GM12864 (cell line): ENCODE measurements around the gene USHBP1.

ENCODE experiments used
- DNase-seq: peaks from one replicate; pipeline ENCODE4 v3.0.0-alpha.2; 2011; ENCODE audit warnings: low read depth
- H3K4me3 ChIP-seq: 2 replicates; pipeline ENCODE4 v1.5.1; 2011; ENCODE audit warnings: mild to moderate bottlenecking, low read depth, low read length, control low read depth
- CTCF ChIP-seq: IDR thresholded peaks from 2 replicates; pipeline ENCODE4 v1.5.1; 2011; ENCODE audit warnings: low read depth, mild to moderate bottlenecking, moderate library complexity, low read length, control low read depth, inconsistent platforms; ENCODE audit errors: missing control alignments

Gene USHBP1

DNA sequence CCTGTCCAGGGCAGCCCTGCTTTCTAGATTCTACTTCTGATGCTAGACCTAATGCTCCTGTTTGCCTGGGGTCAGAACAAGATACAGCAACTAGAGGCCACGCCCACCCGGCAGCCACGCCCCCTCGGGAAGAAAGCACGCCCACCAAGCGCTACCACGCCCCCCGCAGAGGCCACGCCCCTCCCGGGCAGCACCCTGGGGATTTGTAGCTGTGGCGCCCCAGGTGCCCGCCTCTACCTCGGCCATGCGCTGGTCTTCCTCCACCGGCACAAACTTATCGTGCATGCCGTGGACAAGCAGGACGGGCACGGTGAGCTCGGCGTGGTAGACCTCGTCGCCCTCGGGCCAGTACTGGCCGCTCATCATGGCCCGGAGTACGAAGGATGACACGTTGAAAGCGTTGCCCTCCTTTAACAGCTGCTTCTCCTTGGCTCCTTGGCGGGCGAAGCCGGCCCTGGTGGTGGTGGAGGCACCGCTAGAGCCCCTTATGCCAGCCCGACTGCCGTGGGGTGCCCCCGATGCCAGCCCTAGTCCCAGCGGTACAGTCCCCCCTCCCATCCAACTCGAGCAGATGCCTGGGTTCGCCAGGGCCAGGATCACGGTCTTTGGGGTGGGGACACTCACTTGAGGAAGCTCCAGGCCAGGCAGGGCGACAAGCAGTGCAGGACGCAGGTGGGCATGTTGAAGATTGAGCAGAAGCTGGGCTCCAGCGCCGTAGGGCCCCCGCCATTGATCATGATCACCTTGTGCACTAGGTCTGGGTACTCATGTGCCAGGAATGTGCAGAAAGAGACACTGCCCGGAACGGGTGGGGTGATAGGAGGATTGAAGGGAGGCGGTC is 29.7 kb upstream of the USHBP1 start:
- DNase-seq: no peak
- no peak overlapping the region for H3K4me3 ChIP-seq
- TF ChIP-seq CTCF: peak; percentile 2

GRCh38 chr19:17293605-17294004 is 29.1 kb upstream of the USHBP1 start:
- no peak overlapping the region for H3K4me3 ChIP-seq
- DNase-seq: no peak
- TF ChIP-seq CTCF: no peak

DNA sequence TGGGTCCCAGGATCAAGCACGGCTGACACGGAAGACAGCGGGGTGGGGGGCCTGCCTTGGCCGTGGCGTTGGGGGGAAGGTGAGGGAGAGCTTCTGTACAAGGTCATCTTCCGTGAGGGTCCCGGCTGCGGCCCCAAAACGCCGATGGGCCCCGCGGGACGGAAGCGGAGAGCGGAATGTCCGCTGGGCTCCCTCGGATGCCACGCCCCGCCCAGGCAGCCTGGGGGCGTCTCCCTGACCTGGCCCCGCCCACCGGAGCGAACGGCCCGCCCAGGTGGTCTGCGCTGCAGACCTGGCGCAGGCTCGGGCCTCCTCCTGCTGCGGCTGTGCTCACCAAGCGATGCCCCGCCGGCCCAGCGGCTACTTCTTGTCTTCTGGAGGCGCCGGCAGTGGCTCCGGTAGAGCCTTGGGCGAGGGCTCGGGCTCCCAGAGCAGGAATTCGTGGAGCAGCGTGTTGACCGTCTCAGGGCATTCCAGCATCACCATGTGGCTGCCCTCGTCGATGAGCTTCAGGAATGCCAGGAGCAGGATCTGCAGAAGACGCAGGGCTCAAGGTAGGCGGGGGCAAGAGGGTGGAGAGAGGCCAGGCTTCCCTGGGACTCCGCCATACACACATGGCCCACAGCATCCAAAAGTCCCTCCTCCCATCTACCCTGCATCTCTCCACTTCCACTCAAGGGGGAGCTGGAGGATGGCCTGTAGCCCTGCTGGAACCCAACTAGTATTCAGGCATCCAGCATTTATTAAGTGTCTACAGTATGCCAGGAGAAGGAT is 27.9 kb upstream of the USHBP1 start:
- DNase-seq: peak; percentile 69
- peak overlapping the region; percentile 54 for H3K4me3 ChIP-seq
- peak; percentile 79 for TF ChIP-seq CTCF

DNA sequence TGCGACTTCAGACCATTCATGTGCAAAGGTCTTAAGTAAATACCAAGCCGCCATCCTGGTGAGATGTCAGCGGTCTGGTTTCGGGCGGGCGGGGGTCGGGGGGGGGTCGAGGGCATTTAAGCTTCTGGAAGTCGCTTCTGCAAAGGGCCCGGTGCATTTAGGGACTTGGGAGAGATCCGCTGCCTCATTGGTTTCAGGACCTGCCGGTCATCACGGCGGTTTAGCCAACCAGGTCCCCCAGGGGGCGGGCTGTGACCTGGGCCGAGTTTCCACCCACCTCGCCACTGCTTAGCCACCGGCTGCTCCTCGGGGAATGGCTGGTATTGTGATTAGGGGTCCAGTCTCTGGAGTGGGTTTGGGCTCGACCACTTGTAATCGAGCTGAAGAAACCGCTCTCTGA is 24.9 kb upstream of the USHBP1 start:
- DNase-seq: peak; percentile 48
- TF ChIP-seq CTCF: no peak
- H3K4me3 ChIP-seq: no peak overlapping the region

- H3K4me3 ChIP-seq: no peak overlapping the region
- no peak for TF ChIP-seq CTCF
- DNase-seq: no peak
Observed at GRCh38 chr19:17286752-17287151, 22.2 kb upstream of the USHBP1 start.

DNA sequence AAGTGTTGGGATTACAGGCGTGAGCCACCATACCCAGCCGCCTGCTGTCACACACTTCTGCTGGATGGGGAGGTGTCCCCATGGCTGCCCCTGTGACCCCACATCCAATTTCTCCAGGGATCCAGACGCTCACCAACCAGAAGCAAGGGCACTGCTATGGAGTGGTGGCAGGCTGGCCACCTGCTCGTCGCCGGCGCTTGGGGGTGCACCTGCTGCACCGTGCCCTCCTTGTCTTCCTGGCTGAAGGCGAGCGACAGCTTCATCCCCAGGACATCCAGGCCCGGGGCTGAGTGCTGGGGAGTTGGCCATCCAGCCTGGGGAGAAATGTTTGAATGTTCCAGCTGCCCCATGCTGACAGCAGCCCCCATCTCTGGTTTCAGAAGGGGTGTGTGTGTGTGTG is 21.7 kb upstream of the USHBP1 start:
- TF ChIP-seq CTCF: no peak
- no peak for DNase-seq
- H3K4me3 ChIP-seq: no peak overlapping the region
